A673 (cell line): Measurements from ENCODE around the gene ANKRD13A. TPM values are rescaled to one million over a fixed set of nuclear protein-coding genes. Genes with fewer than 3 reads are reported as not detected.
"Not testable (repeated sequence)": the region's sequence is repeated elsewhere in the genome, so short reads cannot be mapped to it uniquely, and the experiment has no call there.

Experiments used
- BruUV-seq: library from RNA; stranded (reverse); fragments of 400-500 nt; replicated peaks from 2 replicates; lab custom pipeline; 2021; lab: Mats Ljungman, UMichigan
- CTCF ChIA-PET: fragments of 300-600 bp; sonication (Branson Sonifier 250); formaldehyde crosslinking; loops from one replicate; lab custom pipeline; 2022; ENCODE audit warnings: antibody characterized with exemption; lab: Charles Lee
- POLR2A ChIA-PET: fragments of 300-600 bp; sonication (Branson Sonifier 250); formaldehyde crosslinking; loops from one replicate; lab custom pipeline; 2022; ENCODE audit warnings: antibody characterized with exemption; ENCODE audit not compliant: low non-redundant PET; lab: Charles Lee
- DNase-seq: peaks from one replicate; pipeline ENCODE4 v3.0.0-alpha.2; 2015; ENCODE audit warnings: low spot score
- H3K27ac ChIP-seq: fragments of 200-600 bp; sonication (generic); 2 replicates; pipeline ENCODE4 v1.5.1; 2016; ENCODE audit warnings: mixed run types, low read depth, mild to moderate bottlenecking, mixed read lengths, antibody characterized with exemption, low read length; ENCODE audit not compliant: poor library complexity, severe bottlenecking
- H3K27me3 ChIP-seq: fragments of 200-600 bp; sonication (generic); replicated peaks from 2 replicates; pipeline ENCODE4 v1.6.1; 2017; ENCODE audit warnings: mixed run types, low read depth, mild to moderate bottlenecking, mixed read lengths, antibody characterized with exemption, low read length; ENCODE audit not compliant: insufficient read depth, poor library complexity
- H3K36me3 ChIP-seq: fragments of 200-600 bp; sonication (generic); 2 replicates; pipeline ENCODE4 v1.6.1; 2016; ENCODE audit warnings: mixed run types, mild to moderate bottlenecking, mixed read lengths, antibody characterized with exemption, low read length; ENCODE audit not compliant: insufficient read depth, poor library complexity, severe bottlenecking
- H3K4me1 ChIP-seq: fragments of 200-600 bp; sonication (generic); 2 replicates; pipeline ENCODE4 v1.6.1; 2017; ENCODE audit warnings: mixed run types, mild to moderate bottlenecking, mixed read lengths, antibody characterized with exemption, low read length; ENCODE audit not compliant: insufficient read depth, poor library complexity, severe bottlenecking
- H3K4me3 ChIP-seq: fragments of 200-600 bp; sonication (generic); 2 replicates; pipeline ENCODE4 v1.5.1; 2016; ENCODE audit warnings: low read depth, mixed run types, mild to moderate bottlenecking, mixed read lengths, low read length; ENCODE audit not compliant: poor library complexity, severe bottlenecking
- H3K9me3 ChIP-seq: fragments of 200-600 bp; sonication (generic); 2 replicates; pipeline ENCODE4 v1.6.1; 2016; ENCODE audit warnings: mixed run types, low read depth, mild to moderate bottlenecking, mixed read lengths, antibody characterized with exemption, low read length; ENCODE audit not compliant: poor library complexity, severe bottlenecking
- EZH2 ChIP-seq: fragments of 200-600 bp; sonication (generic); IDR thresholded peaks from 2 replicates; pipeline ENCODE4 v1.6.1; 2017; ENCODE audit warnings: borderline replicate concordance, low read depth, mild to moderate bottlenecking, mixed read lengths, antibody characterized with exemption, low read length; ENCODE audit not compliant: poor library complexity, severe bottlenecking
- intact Hi-C: fragments of 100-400 bp; cut with micrococcal nuclease; formaldehyde crosslinking; loops from one replicate; pipeline ENCODE4 v1.10.0; 2022; ENCODE audit not compliant: unreplicated experiment
- total RNA-seq: library from RNA; stranded (reverse); gene quantifications from 2 replicates; pipeline ENCODE4 v1.2.3, GENCODE V29; 2021
- TF ChIP-seq, protein P1 (sequence below): fragments of 300-800, 200-600 bp; sonication (generic); conservative IDR thresholded peaks from 2 replicates; pipeline ENCODE4 v1.5.1; 2017; ENCODE audit warnings: low read depth, mild to moderate bottlenecking, antibody characterized with exemption, low read length, moderate library complexity, mixed read lengths

ANKRD13A gene
- total RNA-seq, 1 experiment from 2014 or later: 19.8 TPM

DNA sequence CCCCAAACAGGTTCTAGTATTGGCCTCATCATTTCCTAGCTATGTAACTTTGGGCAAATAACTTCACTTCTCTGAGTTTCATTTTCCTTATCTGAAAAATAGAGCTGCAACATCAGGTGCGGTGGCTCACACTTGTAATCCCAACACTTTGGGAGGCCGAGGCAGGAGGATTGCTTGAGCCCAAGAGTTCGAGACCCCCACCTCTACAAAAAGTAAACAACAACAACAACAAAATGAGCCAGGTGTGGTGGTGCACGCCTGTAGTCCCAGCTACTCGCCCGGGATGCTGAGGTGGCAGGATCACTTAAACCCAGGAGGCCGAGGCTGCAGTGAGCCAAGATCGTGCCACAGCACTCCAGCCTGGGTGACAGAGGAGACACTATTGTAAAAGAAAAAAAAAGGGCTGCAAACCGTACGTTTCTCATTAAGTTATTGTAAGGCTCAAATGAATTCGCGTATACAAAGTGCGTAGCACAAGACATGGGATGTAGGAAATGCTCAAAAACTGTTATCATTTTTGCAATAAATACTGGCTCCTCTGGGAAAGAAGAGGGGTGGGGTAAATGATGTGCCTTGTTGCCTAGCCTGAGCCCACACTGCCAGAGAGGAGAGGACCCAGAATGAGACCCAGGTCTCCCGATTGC lies 48.2 kb downstream of the ANKRD13A start:
- no TSS peak for BruUV-seq
- H3K4me1 ChIP-seq: peaks cover 12% of the 10 kb centered on the region
- H3K4me3 ChIP-seq: peak overlapping the region; percentile 91
- H3K9me3 ChIP-seq: no peaks in the 10 kb centered on the region
- CTCF ChIA-PET: interaction anchor here (0.6 kb wide), 1 partner anchor 414 kb away, joined by 3 read pairs; no protein-coding TSS in a partner anchor
- TF ChIP-seq EZH2: no peak
- TF ChIP-seq, protein P1, sequence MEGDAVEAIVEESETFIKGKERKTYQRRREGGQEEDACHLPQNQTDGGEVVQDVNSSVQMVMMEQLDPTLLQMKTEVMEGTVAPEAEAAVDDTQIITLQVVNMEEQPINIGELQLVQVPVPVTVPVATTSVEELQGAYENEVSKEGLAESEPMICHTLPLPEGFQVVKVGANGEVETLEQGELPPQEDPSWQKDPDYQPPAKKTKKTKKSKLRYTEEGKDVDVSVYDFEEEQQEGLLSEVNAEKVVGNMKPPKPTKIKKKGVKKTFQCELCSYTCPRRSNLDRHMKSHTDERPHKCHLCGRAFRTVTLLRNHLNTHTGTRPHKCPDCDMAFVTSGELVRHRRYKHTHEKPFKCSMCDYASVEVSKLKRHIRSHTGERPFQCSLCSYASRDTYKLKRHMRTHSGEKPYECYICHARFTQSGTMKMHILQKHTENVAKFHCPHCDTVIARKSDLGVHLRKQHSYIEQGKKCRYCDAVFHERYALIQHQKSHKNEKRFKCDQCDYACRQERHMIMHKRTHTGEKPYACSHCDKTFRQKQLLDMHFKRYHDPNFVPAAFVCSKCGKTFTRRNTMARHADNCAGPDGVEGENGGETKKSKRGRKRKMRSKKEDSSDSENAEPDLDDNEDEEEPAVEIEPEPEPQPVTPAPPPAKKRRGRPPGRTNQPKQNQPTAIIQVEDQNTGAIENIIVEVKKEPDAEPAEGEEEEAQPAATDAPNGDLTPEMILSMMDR: no peak
- POLR2A ChIA-PET: no interaction called here
- no peaks in the 10 kb centered on the region for H3K27me3 ChIP-seq
- H3K27ac ChIP-seq: peak overlapping the region; percentile 75
- intact Hi-C loops: no loop called here
- H3K36me3 ChIP-seq: peaks cover 2% of the 10 kb centered on the region
- no peak for DNase-seq

GRCh38 chr12:110048242-110049027 lies 49.2 kb downstream of the ANKRD13A start, which contains the start of gene C12orf76:
TSS of gene C12orf76 (minus strand) at chr12:110048522. CDS start at chr12:110048495, 27 bp downstream.
- DNase-seq: peak; percentile 98
- Histone ChIP-seq H3K36me3 (no peaks in the 10 kb centered on the region), H3K4me1 (peaks cover 6% of the 10 kb centered on the region), H3K9me3 (no peaks in the 10 kb centered on the region), H3K4me3 (peak within 1 kb of the TSS; percentile 91), H3K27me3 (no peaks in the 10 kb centered on the region), H3K27ac (peak within 1 kb of the TSS; percentile 75)
- intact Hi-C loops: no loop called here
- no peak for TF ChIP-seq EZH2
- TF ChIP-seq, protein P1: no peak
- ChIA-PET CTCF (no interaction called here), POLR2A (no interaction called here)
- BruUV-seq: no TSS peak

DNA sequence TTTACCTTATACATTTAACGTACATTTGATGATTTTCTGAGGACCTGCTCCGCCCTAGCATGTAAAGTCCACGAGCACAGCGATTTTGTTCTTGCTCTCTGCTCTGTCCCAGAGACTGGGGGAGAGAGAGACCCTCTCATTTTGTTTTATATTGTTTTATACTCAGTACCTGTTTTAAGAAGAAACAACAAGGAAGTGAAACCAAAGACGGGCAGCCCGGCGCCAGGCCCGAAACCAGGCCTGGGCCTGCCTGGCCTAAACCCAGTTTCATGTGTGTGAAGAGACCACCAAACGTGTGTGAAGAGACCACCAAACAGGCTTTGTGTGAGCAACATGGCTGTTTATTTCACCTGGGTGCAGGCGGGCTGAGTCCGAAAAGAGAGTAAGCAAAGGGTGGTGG lies 49.8 kb downstream of the ANKRD13A start:
- POLR2A ChIA-PET, H3K9me3 ChIP-seq, intact Hi-C loops, H3K4me1 ChIP-seq, DNase-seq, CTCF ChIA-PET, H3K27me3 ChIP-seq, H3K36me3 ChIP-seq: not testable (repeated sequence)
- peak overlapping the region; percentile 91 for H3K4me3 ChIP-seq
- BruUV-seq: TSS peak; percentile 99
- H3K27ac ChIP-seq: peak overlapping the region; percentile 75

DNA sequence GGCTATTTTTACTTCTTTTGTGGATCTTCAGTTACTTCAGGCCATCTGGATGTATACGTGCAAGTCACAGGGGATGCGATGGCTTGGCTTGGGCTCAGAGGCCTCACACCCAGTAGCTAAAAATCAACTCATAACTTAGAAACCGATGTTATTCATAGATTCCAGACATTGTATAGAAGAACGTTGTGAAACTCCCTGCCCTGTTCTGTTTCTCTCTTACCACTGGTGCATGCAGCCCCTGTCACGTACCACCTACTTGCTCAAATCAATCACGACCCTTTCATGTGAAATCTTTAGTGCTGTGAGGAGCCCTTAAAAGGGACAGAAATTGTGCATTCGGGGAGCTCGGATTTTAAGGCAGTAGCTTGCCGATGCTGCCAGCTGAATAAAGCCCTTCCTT lies 50.4 kb downstream of the ANKRD13A start:
- intact Hi-C loops, CTCF ChIA-PET, BruUV-seq: not testable (repeated sequence)

More for the DNA sequence above, 50.4 kb downstream of the ANKRD13A start:
- H3K36me3 ChIP-seq, H3K4me3 ChIP-seq, POLR2A ChIA-PET, DNase-seq, H3K27ac ChIP-seq, H3K4me1 ChIP-seq, H3K27me3 ChIP-seq, H3K9me3 ChIP-seq: not testable (repeated sequence)
